SIG-M5 treated with dmso at 0.1 percent for 504 hours (cell line): Measurements from ENCODE around the gene HCST.
"Not testable (repeated sequence)": the region's sequence is repeated elsewhere in the genome, so short reads cannot be mapped to it uniquely, and the experiment has no call there.

Experiments
- DNase-seq: peaks from one replicate; lab custom pipeline; 2025; ENCODE audit not compliant: unreplicated experiment; lab: John Stamatoyannopoulos, UW

The HCST gene

DNA sequence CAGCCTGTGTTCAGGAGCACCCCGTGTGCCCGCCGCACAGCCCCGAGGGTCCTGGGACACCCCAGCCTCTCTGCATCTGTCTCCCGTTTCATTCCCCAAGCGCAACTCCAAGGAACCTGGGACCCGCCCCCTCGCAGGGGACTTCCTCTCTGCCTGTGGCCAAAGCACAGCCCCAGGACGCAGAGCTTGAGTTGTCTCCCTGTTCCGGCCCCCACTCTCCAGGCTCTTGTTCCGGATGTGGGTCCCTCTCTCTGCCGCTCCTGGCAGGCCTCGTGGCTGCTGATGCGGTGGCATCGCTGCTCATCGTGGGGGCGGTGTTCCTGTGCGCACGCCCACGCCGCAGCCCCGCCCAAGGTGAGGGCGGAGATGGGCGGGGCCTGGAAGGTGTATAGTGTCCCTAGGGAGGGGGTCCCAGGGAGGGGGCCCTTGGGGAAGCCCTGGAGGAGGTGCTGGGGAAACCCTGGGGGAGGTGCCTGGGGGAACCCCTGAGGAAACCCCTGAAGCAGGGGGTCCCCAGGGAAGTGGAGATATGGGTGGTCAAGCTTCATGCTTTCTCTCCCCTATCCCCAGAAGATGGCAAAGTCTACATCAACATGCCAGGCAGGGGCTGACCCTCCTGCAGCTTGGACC is 1.3 kb downstream of the HCST start:
- DNase-seq, result peak; percentile 94

DNA sequence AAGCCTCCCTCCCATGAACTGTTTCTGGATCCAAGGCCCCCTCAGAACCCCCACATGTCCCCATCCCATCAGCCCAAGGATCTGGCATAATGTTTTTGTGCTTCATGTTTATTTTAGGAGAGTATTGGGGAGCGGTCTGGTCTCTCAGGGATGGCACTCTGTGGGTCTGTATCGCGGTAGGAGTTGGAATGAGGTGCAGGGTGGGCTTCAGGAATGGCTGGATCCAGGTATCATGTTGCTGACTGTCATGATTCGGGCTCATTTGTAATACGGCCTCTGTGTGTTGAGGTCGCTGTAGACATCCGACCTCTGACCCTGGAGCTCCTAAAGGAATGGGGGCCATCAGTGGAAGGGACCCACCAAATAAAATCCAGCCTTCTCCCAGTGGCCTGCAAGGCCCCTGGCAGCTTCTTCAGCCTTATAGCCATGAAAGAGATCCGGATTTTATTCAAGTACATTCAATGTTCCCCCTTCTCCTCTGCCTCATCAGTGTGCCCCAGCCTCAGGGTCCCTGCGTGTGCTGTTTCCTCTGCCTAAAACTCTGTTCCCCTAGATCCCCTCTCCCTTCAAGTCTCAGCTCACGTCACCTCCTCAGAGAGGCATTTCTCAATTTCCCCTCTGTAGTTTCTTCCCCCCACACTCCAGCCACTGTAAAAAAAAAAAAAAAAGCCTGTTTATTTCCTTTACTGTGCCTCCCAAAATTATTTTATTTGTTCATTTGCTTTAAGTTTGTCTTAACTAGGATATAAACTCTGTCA is 2.2 kb downstream of the HCST start:
- DNase-seq, result peak; percentile 86

DNA sequence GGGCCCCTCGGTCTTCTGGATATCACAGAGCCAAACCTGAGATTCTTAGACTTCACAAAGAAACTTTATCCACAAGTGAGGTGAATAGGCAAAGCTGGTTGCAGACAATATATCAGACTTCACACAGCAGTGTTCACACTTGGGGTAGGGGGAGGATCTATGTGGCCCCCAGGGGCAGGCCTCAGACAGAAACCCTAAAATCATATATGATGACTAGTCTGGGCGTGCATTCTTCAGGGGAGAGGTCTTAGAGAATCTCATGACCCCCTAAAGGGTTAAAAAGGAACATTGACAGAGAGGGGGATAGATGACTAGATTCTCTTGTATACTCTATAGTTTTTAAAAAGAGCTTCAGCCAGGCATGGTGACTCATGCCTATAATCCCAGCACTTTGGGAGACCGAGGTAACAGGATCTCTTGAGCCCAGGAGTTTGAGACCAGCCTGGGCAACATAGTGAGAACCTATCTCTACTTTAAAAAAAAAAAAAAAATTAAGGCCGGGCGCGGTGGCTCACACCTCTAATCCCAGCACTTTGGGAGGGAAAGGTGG is 2.9 kb downstream of the HCST start:
- DNase-seq, result no peak

DNA sequence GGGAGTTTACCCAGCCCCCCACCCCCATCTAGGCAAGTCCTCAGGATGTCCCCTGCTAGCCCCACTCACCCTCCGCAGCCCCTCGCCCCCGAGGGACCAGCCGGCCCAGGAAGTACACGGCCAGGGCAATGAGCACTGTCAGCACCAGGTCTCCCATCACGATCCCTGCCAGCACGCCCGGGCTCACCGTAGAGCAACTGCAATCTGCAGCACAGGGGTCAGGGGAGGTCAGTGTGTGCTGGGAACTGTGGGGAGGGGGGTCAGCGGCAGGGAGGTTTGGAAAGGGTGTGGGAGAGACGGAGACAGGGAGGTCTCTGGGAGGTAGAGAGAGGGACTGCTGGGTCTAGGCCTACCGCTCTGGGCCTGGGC is 5.0 kb downstream of the HCST start:
- no peak for DNase-seq

DNA sequence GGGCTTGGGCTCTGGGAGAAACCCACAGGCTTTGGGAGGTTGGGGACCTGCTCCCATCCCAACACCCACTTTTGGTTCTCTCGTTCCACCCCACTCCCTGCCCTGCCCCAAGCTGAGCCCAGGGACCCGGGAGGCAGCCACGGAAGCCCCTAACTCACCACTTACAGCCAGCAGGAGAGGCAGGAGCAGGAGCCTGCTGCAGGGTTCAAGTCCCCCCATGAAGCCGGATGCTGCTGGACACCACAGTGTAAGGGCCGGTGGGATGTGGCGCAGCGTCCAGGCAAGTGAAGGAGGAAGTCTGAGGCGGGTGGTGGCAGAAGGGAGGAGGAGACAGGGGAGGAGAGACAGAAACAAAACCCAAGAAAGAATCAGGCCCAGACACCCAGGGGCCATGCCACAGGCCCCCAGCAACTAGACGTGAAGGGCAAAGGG is 5.7 kb downstream of the HCST start, which contains the start of gene TYROBP:
TYROBP (minus strand) TSS at position 286 of the 432 bp plus-strand sequence; CDS start at position 219, 67 bp downstream.
- no peak for DNase-seq

DNA sequence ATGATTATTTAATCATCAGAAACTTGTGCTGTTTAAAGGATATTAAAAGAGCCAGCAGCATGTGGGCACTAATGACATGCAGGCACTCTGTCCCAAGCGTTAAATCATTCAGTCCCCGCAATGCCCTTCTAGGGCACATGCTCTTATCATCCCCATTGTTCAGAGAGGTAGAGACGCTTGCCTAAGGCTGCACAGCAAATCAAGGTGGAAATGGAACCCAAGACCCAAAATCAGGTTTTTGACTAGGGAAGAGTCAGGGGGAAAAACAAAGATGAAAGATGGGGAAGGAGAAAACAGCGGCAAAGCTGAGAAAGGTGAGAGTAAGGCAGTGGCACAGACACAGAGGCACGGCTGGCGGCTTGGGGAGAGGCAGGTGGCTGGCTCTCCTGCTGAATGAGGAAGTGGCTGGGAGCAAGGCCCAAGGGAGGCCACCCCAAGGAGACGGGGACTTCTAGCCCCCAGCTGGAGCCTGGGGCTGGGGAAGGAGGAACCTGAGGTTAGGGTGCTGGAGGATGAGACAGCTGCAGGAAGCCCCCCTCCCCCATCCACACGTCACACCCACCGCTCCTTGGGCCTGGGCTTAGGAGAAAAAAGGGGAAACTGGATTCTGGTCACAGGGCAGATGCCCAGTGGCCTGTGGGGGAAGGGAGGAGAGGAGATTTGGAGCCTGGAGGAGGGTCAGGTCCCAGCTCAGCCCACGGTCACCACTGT is 6.8 kb downstream of the HCST start:
- DNase-seq, result peak; percentile 97

DNA sequence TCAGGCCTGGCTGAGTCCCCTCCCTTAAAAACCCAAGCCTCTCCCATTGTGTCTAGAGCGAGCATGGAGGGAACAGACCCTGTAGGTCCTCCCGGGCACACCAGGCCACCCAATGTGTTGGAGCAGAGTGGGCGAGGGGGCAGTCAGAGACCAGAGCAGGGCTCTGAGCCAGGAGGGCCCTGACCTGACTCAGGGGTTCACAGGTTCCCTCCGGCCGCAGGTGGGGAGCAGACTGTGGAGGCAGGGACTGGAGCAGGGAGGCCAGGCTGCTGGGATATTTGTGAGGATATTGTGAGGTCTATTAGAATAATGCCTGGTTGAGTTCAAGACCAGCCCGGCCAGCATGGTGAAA is 7.3 kb downstream of the HCST start:
- no peak for DNase-seq

DNA sequence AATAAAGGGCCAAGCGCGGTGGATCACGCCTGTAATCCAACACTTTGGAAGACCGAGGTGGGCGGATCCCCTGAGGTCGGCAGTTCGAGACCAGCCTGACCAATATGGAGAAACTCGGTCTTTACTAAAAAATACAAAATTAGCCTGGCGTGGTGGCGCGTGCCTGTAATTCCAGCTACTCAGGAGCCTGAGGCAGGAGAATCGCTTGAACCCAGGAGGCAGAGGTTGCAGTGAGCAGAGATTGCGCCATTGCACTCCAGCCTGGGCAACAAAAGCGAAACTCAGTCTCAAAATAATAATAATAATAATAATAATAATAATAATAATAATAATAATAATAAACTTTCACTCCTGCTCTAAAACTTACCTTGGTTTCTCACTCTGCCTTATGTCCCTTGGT is 8.0 kb downstream of the HCST start:
- not testable (repeated sequence) for DNase-seq

DNA sequence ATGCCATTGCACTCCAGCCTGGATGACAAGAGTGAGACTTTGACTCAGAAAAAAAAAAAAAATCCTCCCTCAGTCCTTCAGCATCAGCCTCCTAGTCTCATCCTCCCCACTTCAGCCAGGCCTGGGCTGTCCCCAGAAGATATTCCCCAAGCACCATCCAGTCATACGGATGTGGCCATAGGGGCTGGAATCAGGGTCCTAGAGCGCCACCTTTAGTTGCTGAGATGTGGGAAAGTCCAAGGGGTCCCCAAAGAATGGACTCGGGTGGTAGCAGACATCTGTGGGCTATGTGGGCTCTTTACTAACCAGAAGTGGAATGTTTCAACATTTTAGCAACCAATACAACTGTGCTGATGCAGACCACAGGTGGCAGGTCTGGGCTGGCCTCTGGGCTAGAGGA is 8.8 kb downstream of the HCST start:
- DNase-seq, result no peak

DNA sequence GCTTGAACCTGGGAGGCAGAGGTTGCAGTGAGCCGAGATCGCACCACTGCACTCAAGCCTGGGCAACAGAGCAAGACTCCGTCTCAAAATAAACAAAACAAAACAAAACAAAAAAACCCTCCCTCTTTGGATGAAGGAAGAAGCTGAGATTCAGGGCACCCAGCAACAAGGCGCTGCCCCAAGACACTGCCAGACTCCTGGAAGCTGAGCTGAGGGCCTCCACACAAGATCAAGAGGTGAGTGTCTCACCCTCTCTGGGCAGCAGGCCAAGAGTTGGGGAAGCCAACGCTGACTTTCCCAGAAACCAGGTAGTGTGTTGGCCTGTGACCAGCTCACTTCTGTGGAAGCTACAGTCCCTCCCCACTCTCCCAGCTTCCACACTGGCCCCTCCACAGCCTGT is 9.5 kb downstream of the HCST start:
- DNase-seq, result no peak

DNA sequence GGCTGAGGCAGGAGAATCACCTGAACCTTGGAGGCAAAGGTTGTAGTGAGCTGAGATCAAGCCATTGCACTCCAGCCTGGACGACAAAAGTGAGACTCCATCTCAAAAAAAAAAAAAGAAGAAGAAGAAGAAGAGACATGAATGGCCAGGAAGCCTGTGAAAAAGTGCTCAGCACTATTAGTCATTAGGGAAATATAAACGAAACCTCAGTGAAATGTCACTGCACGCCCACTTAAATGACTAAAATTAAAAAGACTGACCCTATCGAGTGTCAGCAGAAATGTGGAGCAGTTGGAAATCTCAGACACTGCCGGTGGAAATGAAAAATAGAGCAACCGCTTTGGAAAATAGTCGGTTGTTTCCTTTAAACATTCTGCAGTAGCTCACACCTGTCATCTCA is 11.3 kb downstream of the HCST start:
- DNase-seq, result no peak

DNA sequence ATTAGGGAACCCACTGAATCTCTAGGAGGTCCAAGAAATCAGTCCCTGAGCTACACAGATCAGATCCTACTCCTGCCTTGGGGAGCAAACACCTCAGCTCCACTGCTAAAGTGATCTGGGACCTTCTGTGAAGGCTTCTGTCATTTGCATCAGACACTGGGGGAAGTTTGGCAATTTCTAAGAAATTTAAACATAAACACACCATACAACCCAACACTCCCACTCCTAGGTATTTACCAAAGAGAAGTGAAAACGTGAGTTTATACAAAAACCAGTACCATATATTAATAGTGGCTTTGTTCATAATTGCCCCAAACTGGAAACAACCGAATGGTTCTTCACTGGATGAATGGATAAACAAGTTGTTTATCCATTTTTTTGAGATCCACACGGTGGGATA is 13.1 kb downstream of the HCST start:
- no peak for DNase-seq

DNA sequence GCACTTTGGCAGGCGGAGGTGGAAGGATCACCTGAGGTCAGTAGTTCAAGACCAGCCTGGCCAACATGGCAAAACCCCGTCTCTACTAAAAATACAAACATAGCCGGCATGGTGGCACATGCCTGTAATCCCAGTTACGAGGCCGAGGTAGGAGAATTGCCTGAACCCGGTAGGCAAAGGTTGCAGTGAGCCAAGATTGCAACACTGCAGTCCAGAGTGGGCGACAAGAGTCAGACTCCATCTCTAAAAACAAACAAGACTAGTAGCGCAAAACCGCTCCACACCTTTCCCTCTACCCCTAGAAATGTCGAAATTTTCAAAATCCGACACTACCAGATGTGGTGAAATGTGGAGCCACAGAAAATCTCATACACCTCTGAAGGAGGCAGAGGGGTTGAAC is 17.0 kb downstream of the HCST start:
- DNase-seq, result no peak

DNA sequence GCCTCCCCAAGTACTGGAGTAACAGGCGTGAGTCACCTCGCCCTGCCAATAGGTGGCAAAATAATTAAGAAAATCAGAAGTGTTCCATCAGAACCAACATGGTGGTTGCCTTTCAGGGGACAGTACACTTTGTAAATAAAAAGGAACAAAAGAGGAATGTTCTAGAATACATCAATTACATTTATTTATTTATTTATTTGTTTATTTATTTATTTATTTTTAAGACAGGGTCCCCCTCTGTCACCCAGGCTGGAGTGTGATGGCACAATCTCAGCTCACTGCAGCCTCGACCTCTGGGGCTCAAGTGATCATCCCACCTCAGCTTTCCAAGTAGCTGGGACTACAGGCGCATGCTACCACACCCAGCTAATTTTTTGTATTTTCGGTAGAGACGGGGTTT is 18.7 kb downstream of the HCST start:
- no peak for DNase-seq

DNA sequence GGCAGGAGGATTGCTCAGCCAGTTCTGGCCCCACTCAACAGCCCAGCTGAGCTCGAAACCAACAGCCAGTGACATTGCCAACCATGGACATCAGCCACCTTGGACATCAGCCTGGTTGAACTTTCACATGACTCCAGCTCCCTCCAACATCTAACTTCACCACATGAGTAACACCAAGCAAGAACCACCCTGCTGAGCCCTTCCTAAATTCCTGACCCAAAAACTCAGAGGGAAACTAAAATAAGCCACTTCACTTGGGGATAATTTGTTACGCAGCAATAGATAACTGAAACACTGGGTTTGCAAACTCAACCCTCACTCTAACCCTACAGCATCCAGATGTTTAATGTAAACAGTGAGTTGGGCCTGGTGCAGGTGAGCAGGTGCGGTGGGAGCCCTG is 23.2 kb downstream of the HCST start:
- no peak for DNase-seq

DNA sequence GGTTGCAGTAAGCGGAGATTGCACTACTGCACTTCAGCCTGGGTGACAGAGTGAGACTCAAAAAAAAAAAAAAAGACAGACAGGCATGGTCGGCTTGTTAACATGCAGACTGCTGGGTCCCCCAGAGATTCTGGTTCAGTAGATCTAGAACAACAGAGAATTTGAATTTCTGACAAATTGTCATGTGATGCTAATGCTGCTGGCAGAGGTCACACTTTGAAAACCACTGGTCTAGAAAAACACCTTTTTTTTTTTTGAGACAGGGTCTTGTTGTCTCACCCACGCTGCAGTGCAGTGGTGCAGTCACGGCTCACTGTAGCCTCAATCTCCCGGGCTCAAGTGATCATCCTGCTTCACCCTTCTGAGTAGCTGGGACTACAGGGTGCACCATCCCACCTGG is 26.2 kb downstream of the HCST start:
- DNase-seq, result no peak

DNA sequence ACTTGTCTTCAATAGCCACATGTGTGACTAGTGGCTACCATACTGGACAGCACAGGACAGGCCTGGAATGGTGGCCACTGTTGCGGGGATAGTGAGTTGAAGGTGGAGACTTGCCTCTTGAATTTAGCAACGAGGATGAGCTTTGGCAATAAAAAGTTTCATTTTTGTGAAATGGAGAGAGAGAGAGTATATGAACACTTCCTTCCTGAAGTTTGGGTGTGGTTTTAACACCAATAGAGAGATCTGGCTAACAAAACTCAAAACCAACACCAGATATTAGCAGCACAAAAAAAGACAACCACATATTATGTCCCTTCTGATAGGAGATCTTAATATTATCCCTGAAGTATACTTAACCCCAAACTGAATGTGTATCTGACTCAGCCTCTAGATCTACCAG is 27.5 kb downstream of the HCST start:
- no peak for DNase-seq

DNA sequence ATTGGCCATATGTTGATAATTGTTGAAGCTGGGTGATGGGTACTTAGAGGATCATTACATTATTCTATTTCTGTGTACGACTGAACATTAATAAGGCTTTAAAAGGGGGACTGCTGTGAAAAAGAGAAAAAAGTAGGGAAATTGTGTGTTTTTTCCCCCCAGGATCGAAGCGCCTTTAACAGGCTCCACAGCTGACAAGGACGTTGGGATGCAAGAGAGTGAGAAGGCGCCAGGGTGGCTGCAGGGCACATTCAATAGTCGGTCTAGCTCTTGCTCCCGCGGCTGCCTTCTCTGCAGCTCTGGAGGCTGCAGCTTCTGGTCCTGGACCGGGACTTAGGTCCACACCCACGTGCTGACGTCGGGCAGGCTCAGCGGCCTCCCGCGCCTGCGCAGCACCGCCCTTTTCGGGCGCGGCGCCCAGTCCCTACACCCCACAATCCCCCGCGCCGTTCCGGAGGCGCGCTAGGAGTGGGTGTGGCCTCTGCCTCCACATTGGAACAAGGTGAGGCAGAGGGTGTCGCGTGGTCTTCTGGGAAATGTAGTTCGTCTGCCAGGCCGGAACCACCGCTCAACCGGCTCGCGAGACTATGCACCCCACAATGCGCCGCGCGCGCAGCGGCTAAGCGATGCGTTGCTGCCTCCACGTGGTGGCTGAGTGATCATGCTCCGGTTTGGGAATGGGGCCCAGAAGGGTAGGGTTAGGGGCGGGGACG is 29.0 kb downstream of the HCST start:
- peak; percentile 99 for DNase-seq

DNA sequence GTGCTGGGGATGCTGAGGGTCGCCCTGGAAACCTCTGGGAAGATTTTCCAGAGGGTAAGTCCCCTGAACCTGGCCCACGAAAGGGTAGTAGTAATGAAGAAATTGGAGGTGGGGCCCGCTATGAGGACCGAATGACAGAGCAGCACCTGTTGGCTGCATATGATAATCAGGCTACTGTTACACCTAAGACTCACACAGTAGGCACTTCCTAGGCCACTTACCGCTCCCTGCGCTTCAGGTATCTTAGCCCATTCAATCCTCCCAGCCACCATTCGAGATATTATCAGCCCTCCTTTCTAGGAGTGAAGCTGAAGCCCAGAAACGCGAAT is 29.5 kb downstream of the HCST start:
- DNase-seq, result no peak

DNA sequence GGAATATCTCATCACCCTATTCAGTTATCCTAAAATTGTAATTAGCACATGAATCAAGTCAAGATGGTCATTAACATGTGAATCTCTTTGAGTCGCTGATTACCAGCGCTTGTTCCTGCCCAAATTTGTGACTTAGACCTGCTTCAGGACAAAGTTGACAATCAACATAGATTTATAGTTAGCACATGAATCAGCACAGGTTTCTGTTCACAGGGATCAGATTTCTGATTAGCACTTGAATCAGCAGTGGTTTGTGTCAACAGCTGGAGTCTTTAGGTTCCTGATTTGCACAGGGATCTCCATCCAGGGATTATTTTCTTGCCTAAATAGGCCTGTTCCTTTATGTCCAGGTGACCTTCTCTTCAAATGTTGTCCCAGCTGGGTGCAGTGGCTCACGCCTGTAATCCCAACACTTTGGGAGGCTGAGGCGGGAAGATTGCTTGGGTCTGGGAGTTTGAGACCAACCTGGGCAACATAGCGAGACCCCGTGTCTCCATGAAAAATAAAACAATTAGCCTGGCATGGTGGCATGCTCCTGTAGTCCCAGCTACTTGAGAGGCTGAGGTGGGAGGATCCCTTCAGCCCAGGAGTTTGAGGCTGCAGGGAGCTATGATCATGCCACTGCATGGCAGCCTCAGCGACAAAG is 30.1 kb downstream of the HCST start:
- no peak for DNase-seq
